Right lobe of liver (tissue), 6 donors: ENCODE measurements around the gene STK11. TPM values are rescaled to one million over a fixed set of nuclear protein-coding genes. Genes with fewer than 3 reads are reported as not detected.

ENCODE experiments used
- ATAC-seq, 4 donors: fragments of 200-7000 bp; cut with Tn5 transposase; one replicate each; pipeline ENCODE4 v1.9.1; 2020; ENCODE audit warnings: mild to moderate bottlenecking in 4 of 4, moderate library complexity in 4 of 4
- DNase-seq, 3 donors: peaks; one replicate each; pipeline ENCODE4 v3.0.0-alpha.2; 2020
- H3K27ac ChIP-seq, 3 donors: fragments of 200-600 bp; one replicate each; pipeline ENCODE4 v1.8.0; 2022
- H3K27me3 ChIP-seq, 2 donors: fragments of 200-600 bp; one replicate each; pipeline ENCODE4 v1.8.0; 2022
- H3K36me3 ChIP-seq, 4 donors: fragments of 200-600 bp; sonication (generic) in 1 of 4; one replicate each; pipeline versions ENCODE4 v1.5.1 to v1.8.0; 2017 to 2022; ENCODE audit warnings: control low read depth in 1 of 4
- H3K4me1 ChIP-seq, 4 donors: fragments of 200-600 bp; sonication (generic) in 1 of 4; one replicate each; pipeline versions ENCODE4 v1.5.1 to v1.8.0; 2017 to 2022; ENCODE audit warnings: control low read depth in 1 of 4
- H3K4me3 ChIP-seq, 3 donors: fragments of 200-600 bp; one replicate each; pipeline ENCODE4 v1.8.0; 2022
- H3K9me3 ChIP-seq, 4 donors: fragments of 200-600 bp; sonication (generic) in 1 of 4; one replicate each; pipeline versions ENCODE4 v1.5.1 to v1.8.0; 2017 to 2022; ENCODE audit warnings: control low read depth in 1 of 4
- POLR2A ChIP-seq: fragments of 450-650 bp; IDR thresholded peaks from one replicate; pipeline ENCODE4 v1.6.1; 2017; ENCODE audit warnings: antibody characterized with exemption, mild to moderate bottlenecking
- WGBS: methylation state at CpG from one replicate; pipeline ENCODE4 v1.1.6; 2018; ENCODE audit warnings: low coverage, low lambda C conversion rate; ENCODE audit not compliant: insufficient coverage; ENCODE audit errors: missing lambda C conversion rate; 5-methylcytosine and 5-hydroxymethylcytosine counted together
- intact Hi-C, 2 donors: fragments of 100-400 bp; cut with DNase I; formaldehyde crosslinking; loops; one replicate each; pipeline versions ENCODE4 v1.11.2 to v1.14.1; 2022
- total RNA-seq, 6 experiments: library from RNA; depleted of rRNA in 2 of 6; stranded (reverse); fragments of >200 nt in 2 of 6; fragmentation: NEBNext Ultra II Directional in 3 of 6; extraction: Animal tissue kit (Norgen Biotek cat#: 25700) in 3 of 6; gene quantifications; one replicate each; pipeline versions ENCODE4 v1.1.0 to v1.2.4, GENCODE V29; 2016 to 2023
- TF ChIP-seq, protein P1 (sequence below), 4 donors: fragments of 200-600 bp in 3 of 4; fragments of 450-650 bp in 1 of 4; IDR thresholded peaks; one replicate each; pipeline versions ENCODE4 v1.5.1 to v1.8.0; 2016 to 2022; ENCODE audit warnings: antibody characterized with exemption in 4 of 4, mild to moderate bottlenecking in 2 of 4
- donor health status: DM: no; HTN: yes; CAD: no.
- donor health status: DM: no; HTN: no; CAD: no.
- donor health status: DM: no; HTN: no; CAD: no.
- donor health status: DM: no; HTN: yes; CAD: no.
- donor health status: DM: no; HTN: yes; CAD: no.

The STK11 gene
- total RNA-seq, 6 experiments from 2014 or later: 23.8 to 34.0 (median 29.5) TPM

DNA sequence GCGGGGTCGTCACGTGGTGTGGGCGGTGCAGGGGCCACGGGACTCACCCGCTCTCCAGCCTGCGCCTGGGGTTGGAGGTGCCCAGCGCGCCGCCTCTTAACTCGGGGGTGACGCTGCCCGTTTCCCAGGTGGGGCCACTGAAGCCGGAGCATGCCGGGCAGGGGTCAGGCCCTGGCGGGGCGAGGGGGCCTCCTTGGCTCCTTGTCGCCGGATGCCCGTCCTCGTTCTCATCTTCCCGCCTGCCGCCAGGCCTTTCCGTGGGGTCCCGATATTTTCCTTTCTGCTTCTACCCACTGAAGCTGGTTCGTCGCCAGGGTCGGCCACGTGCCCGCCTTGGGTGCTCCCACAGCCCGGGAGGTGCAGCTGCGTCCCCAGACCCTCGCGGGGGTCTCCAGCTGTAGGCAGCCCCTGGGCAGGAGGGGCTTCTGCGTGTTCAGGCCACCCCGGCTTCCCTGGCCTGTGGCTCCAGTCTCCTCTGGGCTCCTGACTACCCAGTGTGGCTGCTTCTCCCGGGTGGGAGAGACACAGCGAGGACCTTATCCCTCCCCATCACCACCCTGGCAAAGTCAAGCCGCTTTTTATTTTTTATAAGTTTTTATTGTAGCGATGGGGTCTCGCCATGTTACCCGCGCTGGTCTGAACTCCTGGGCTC lies 70.5 kb downstream of the STK11 start:
- Histone ChIP-seq H3K36me3 (peaks cover 7 to 45% (median 27%) of the 10 kb centered on the region in 4 donors), H3K4me1 (peaks cover 0 to 49% (median 20%) of the 10 kb centered on the region in 4 donors), H3K27ac (peak overlapping the region; percentile 84 to 97 (median 95)), H3K9me3 (no peaks in the 10 kb centered on the region), H3K27me3 (no peaks in the 10 kb centered on the region), H3K4me3 (peak overlapping the region; percentile 57 to 72 (median 70))
- 55% methylated on average over 7 of the region's 43 CpGs for WGBS
- no peak for TF ChIP-seq POLR2A
- TF ChIP-seq, protein P1, sequence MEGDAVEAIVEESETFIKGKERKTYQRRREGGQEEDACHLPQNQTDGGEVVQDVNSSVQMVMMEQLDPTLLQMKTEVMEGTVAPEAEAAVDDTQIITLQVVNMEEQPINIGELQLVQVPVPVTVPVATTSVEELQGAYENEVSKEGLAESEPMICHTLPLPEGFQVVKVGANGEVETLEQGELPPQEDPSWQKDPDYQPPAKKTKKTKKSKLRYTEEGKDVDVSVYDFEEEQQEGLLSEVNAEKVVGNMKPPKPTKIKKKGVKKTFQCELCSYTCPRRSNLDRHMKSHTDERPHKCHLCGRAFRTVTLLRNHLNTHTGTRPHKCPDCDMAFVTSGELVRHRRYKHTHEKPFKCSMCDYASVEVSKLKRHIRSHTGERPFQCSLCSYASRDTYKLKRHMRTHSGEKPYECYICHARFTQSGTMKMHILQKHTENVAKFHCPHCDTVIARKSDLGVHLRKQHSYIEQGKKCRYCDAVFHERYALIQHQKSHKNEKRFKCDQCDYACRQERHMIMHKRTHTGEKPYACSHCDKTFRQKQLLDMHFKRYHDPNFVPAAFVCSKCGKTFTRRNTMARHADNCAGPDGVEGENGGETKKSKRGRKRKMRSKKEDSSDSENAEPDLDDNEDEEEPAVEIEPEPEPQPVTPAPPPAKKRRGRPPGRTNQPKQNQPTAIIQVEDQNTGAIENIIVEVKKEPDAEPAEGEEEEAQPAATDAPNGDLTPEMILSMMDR (IDR thresholded peaks at IDR 0.05): no peak
- no peak for ATAC-seq
- intact Hi-C loops: loop anchor here in 1 of 2 donors (5.0 kb wide), 1 partner anchor 121 kb away; no protein-coding TSS in a partner anchor
- peak in 1 of 3 donors; percentile 74 for DNase-seq

DNA sequence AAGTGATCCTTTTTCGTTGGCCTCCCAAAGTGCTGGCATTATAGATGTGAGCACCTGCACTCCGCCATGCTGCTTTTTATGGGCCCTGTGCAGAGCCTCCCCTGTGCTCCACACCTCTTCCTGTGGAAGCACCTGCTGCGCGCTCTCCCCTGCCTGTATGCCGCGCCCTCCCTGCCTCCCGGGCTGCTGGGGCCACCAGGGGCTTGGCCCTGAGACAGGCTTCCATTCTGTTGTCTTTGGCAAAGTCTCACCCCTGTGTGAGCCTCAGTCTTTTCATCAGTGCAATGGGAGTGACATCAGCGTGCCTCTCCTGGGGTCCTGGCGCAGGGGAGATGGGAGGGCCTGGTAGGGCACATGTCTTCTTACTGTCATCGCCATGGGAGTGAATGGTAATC lies 71.0 kb downstream of the STK11 start:
- Histone ChIP-seq H3K36me3 (peaks cover 7 to 40% (median 24%) of the 10 kb centered on the region in 4 donors), H3K9me3 (no peaks in the 10 kb centered on the region), H3K4me1 (peaks cover 0 to 43% (median 18%) of the 10 kb centered on the region in 4 donors), H3K27me3 (no peaks in the 10 kb centered on the region), H3K27ac (peak overlapping the region in 1 of 3 donors; percentile 97), H3K4me3 (peak overlapping the region in 2 of 3 donors; percentile 57 to 72)
- WGBS: 86% methylated on average over 5 of the region's 10 CpGs
- TF ChIP-seq, protein P1 (IDR thresholded peaks at IDR 0.05): no peak
- intact Hi-C loops: loop anchor here in 1 of 2 donors (5.0 kb wide), 1 partner anchor 121 kb away; no protein-coding TSS in a partner anchor
- no peak for ATAC-seq
- peak in 1 of 3 donors; percentile 35 for DNase-seq

DNA sequence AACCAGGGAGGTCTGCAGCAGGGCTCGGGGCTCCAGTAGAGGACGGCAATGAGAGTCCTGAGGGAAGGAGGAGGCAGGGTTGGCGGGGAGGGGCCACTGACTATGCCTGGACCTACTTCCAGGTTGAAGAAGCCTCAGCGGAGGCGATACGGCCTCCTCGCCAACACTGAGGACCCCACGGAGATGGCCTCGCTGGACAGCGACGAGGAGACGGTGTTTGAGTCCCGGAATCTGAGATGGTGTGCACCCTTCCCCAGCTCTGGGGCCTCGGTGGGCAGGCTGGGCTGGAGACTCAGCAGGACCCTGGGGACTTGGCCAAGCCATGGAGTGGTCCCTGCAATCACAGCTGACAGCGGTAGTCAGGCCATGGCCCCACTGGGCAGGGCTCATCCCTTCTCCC lies 71.5 kb downstream of the STK11 start:
- Histone ChIP-seq H3K4me3 (no peak overlapping the region), H3K27me3 (no peaks in the 10 kb centered on the region), H3K9me3 (no peaks in the 10 kb centered on the region), H3K27ac (no peak overlapping the region), H3K36me3 (peaks cover 7 to 36% (median 21%) of the 10 kb centered on the region in 4 donors), H3K4me1 (peaks cover 0 to 39% (median 16%) of the 10 kb centered on the region in 4 donors)
- intact Hi-C loops: loop anchor here in 1 of 2 donors (5.0 kb wide), 1 partner anchor 120 kb away; no protein-coding TSS in a partner anchor
- TF ChIP-seq, protein P1 (IDR thresholded peaks at IDR 0.05): no peak
- no peak for TF ChIP-seq POLR2A
- WGBS: 93% methylated on average over 3 of the region's 15 CpGs
- DNase-seq (peak in 2 of 3 donors; percentile 35 to 57), ATAC-seq (no peak)

Other genes with a start within 250 kb of the STK11 start
- 10 to 100 TPM; 19.0 to 56.2 (median 29.7) TPM for gene WDR18, start 221.4 kb upstream of the STK11 start, total RNA-seq
- under 1 TPM in 1 of 6 experiments, not detected in 5; 0.06 TPM for gene GRIN3B, start 205.4 kb upstream of the STK11 start, total RNA-seq
- gene TMEM259, start 184.7 kb upstream of the STK11 start, total RNA-seq: 100 to 1,000 TPM in 2 of 6 experiments, 10 to 100 TPM in 4; 82.6 to 180 (median 93.2) TPM
- not detected for gene RNU6-2, start 184.3 kb upstream of the STK11 start, total RNA-seq
- 10 to 100 TPM; 16.4 to 53.8 (median 22.2) TPM for gene CNN2, start 179.2 kb upstream of the STK11 start, total RNA-seq
- 10 to 100 TPM in 3 of 6 experiments, 1 to 10 TPM in 3; 4.8 to 14.6 (median 9.1) TPM for gene ABCA7, start 165.7 kb upstream of the STK11 start, total RNA-seq
- 1 to 10 TPM; 4.2 to 10.0 (median 7.3) TPM for gene ARHGAP45, start 138.6 kb upstream of the STK11 start, total RNA-seq
- 100 to 1,000 TPM; 112 to 256 (median 131) TPM for gene POLR2E, start 110.4 kb upstream of the STK11 start, total RNA-seq
- 100 to 1,000 TPM; 204 to 389 (median 212) TPM for gene GPX4, start 101.8 kb upstream of the STK11 start, total RNA-seq
- gene SBNO2, start 31.5 kb upstream of the STK11 start, total RNA-seq: 10 to 100 TPM; 21.5 to 54.4 (median 25.5) TPM
- gene CBARP, start 32.2 kb downstream of the STK11 start, total RNA-seq: under 1 TPM; 0.15 to 0.62 (median 0.31) TPM
- 100 to 1,000 TPM in 5 of 6 experiments, 10 to 100 TPM in 1; 98.1 to 240 (median 137) TPM for gene ATP5F1D, start 36.0 kb downstream of the STK11 start, total RNA-seq
- gene MIDN, start 42.8 kb downstream of the STK11 start, total RNA-seq: 10 to 100 TPM; 22.3 to 55.1 (median 29.3) TPM
- gene CIRBP, start 63.6 kb downstream of the STK11 start, total RNA-seq: 100 to 1,000 TPM in 2 of 6 experiments, 10 to 100 TPM in 4; 69.2 to 111 (median 89.5) TPM
- 100 to 1,000 TPM in 1 of 6 experiments, 10 to 100 TPM in 5; 34.0 to 103 (median 43.8) TPM for gene FAM174C, start 69.8 kb downstream of the STK11 start, total RNA-seq
- gene EFNA2, start 80.1 kb downstream of the STK11 start, total RNA-seq: 10 to 100 TPM in 1 of 6 experiments, 1 to 10 TPM in 5; 4.2 to 10.3 (median 5.6) TPM
- gene NDUFS7, start 178.1 kb downstream of the STK11 start, total RNA-seq: 100 to 1,000 TPM in 2 of 6 experiments, 10 to 100 TPM in 4; 70.1 to 210 (median 85.0) TPM
- gene GAMT, start 195.8 kb downstream of the STK11 start, total RNA-seq: 100 to 1,000 TPM; 151 to 380 (median 221) TPM
- gene DAZAP1, start 201.8 kb downstream of the STK11 start, total RNA-seq: 10 to 100 TPM; 22.3 to 50.9 (median 42.2) TPM
- gene RPS15, start 232.6 kb downstream of the STK11 start, total RNA-seq: 1,000 to 10,000 TPM in 2 of 6 experiments, 100 to 1,000 TPM in 4; 334 to 1,615 (median 355) TPM
- under 1 TPM in 3 of 6 experiments, not detected in 3; 0.06 to 0.13 (median 0.06) TPM for gene APC2, start 244.3 kb downstream of the STK11 start, total RNA-seq